GM13976 (cell line): ENCODE data around the gene FAM200C.
A peak's percentile ranks its signal among the peaks of the same experiment; 100 is the strongest.

Experiments used
- DNase-seq: peaks from one replicate; pipeline ENCODE4 v3.0.0; 2012; ENCODE audit warnings: low spot score
- in situ Hi-C: fragments of 300-500 bp; cut with MboI; formaldehyde crosslinking; loops from one replicate; pipeline ENCODE4 v1.12.0; 2022; ENCODE audit warnings: low sequenced_read_pairs, mixed read lengths, inconsistent platforms; ENCODE audit not compliant: unreplicated experiment
- TF ChIP-seq, protein P1 (sequence below): IDR thresholded peaks from 2 replicates; pipeline ENCODE4 v1.5.1; 2012; ENCODE audit warnings: borderline replicate concordance, mild to moderate bottlenecking; ENCODE audit not compliant: insufficient read depth; ENCODE audit errors: extremely low read depth, missing control alignments, control extremely low read depth

The FAM200C gene

DNA sequence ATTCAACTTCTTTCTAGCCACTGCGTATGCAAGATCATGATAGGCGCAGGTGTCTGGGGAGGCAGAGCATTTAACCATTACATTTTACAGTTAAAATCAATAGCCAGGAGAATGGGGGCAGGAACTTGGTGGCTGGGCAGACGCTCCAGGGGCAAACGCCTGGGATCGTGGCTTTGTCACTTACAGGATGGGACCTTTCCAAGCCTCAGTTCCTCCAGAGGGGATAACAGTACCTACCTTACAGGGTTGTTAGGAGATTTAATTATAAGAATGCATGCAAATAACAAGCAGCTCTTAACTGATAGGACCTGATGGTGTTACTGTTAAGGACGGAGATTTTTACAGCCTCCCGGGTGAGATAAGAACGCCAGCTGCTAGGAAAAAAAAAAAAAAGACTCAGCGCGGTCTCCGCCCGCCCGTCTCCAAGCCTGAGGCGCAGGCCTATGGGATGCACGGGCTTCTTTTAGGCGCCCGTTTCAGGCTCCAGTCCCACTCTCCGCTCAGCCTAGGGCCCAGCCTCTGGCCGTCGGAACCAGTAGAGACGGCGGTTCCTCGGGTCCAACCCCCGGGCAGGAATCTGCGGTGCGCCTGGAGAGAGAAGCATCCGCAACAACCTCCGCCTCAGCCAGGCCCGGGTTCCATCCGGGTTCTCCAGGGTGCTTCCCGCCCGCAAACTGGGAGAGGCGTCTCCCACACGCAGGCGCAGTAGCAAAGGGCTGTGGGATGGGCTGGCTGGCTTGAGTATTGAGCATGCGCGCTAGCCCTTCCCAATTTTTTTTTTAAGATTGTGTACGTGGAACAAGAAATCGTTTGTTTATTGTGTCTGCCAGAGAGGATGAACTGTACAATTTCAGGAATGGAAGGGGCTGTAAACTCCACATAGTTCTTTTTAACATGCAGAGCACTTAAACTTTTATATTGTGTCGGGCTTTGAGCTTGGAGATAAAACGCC lies at the start of gene FAM200C:
Gene FAM200C, minus strand, starts transcription at position 653 of the 952 bp plus-strand sequence. CDS start 4,564 bp downstream, outside the sequence.
- in situ Hi-C loops: no loop called here
- TF ChIP-seq, protein P1, sequence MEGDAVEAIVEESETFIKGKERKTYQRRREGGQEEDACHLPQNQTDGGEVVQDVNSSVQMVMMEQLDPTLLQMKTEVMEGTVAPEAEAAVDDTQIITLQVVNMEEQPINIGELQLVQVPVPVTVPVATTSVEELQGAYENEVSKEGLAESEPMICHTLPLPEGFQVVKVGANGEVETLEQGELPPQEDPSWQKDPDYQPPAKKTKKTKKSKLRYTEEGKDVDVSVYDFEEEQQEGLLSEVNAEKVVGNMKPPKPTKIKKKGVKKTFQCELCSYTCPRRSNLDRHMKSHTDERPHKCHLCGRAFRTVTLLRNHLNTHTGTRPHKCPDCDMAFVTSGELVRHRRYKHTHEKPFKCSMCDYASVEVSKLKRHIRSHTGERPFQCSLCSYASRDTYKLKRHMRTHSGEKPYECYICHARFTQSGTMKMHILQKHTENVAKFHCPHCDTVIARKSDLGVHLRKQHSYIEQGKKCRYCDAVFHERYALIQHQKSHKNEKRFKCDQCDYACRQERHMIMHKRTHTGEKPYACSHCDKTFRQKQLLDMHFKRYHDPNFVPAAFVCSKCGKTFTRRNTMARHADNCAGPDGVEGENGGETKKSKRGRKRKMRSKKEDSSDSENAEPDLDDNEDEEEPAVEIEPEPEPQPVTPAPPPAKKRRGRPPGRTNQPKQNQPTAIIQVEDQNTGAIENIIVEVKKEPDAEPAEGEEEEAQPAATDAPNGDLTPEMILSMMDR: no peak

DNA sequence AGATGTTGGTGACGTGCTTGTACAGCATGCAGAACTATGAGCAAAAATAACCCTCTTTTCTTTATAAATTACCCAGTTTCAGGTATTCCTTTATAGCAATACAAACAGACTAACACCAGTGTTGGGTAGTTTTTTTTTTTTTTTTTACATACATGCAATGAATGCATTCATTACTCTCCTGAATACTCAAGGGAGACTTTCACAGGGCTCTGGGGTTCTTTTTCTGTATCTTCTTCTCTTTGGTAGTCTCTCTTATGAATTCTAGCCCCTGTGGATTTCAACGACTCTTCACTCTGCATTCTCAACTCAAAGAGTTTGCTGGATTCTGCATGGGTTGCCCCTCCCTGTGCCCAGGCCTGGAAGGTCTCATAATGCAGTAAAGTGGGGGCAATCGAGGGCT lies 49.6 kb upstream of the FAM200C start:
- DNase-seq: no peak
- TF ChIP-seq, protein P1: no peak
- in situ Hi-C loops: no loop called here

More for the DNA sequence above, at the start of gene FAM200C:
- DNase-seq: peak; percentile 93

DNA sequence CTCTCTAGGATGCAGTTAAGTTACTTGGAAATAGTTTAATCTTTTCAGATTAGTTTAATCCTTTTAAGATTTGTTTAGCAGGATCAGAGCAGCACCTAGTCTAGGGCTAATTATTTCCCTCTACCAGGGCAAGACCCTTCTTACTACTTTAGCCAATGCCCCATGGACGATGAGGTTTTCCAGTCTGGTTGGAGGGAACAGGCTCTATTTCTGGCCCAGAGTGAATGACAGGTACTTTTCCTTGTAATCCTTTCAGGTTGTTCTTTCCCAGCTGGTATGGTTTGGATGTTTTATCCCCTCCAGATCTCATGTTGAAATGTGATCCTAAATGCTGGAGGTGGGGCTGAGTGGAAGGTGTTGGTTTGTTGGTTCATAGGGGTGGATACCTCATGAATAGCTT lies 49.0 kb upstream of the FAM200C start:
- in situ Hi-C loops: no loop called here
- TF ChIP-seq, protein P1: no peak
- DNase-seq: no peak

DNA sequence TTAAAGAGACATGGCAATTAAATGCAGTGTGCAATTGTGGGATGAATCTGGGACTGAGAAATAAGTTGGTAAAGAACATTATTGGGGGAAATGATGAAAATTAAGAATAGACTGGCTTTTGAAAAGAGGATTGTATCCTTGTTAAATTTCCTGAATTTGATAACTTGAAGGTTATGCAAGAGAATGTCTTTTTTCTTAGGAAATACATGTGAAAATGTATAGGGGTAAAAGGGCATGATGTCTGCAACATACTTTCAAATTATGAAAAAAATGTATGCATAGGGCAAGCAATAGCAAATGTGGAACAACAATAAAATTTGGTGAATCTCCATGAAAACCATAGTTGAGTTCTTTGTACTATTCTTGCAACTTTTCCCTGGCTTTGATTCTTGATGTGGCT lies 45.9 kb upstream of the FAM200C start:
- in situ Hi-C loops: no loop called here
- DNase-seq: no peak
- TF ChIP-seq, protein P1: no peak

DNA sequence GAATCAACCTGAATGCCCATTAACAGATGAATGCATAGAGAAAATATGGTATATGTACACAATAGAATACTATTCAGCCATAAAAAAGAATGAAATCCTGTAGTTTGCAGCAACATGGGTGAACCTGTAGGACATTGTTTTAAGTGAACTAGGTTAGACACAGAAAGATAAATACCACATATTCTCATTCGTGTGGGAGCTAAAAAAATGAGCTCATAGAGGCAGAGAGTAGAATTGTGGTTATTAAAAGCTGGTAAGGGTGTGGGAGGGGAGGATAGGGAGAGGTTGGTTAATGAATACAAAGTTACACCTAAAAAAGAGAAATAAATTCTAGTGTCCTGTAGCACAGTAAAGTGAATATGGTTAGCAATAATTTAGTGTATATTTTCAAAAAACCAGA lies 45.3 kb upstream of the FAM200C start:
- in situ Hi-C loops: no loop called here
- DNase-seq: no peak
- TF ChIP-seq, protein P1: no peak

DNA sequence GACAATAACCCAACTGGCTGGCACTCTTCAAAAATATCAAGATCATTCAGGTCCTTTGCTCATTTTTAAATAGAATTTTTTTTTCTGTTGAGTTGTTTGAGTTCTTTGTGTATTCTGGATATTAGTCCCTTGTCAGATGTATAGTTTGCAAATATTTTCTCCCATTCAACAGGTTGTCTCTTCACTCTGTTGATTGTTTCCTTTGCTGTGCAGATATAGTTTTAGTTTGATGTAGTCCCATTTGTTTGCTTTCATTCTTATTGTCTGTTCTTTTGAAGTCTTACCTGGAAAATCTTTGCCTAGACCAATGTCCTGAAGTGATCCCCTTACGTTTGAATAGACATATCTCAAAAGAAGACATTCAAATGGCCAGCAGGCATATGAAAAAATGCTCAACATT lies 44.6 kb upstream of the FAM200C start:
- TF ChIP-seq, protein P1: no peak
- in situ Hi-C loops: no loop called here
- no peak for DNase-seq
